ENCODE results near the gene PDE8A.

DNA sequence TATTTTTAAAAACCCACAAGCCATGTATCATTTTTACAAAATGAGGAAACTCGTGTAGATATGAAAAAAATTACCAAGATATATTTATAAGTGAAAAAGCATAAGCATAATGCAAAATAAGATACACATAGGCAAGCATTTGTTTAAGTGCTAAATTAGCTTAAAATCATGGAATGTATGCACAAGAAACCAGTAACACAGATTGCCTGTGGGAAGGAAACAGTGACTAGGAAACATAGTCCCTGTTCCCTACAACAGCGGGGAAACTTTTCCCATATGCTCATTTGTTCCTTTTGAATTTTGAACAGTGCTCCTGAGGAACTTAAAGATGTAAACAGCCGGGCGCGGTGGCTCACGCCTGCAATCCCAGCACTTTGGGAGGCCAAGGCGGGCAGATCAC is 169.5 kb downstream of the PDE8A start:
- TF ChIP-seq, protein P1, sequence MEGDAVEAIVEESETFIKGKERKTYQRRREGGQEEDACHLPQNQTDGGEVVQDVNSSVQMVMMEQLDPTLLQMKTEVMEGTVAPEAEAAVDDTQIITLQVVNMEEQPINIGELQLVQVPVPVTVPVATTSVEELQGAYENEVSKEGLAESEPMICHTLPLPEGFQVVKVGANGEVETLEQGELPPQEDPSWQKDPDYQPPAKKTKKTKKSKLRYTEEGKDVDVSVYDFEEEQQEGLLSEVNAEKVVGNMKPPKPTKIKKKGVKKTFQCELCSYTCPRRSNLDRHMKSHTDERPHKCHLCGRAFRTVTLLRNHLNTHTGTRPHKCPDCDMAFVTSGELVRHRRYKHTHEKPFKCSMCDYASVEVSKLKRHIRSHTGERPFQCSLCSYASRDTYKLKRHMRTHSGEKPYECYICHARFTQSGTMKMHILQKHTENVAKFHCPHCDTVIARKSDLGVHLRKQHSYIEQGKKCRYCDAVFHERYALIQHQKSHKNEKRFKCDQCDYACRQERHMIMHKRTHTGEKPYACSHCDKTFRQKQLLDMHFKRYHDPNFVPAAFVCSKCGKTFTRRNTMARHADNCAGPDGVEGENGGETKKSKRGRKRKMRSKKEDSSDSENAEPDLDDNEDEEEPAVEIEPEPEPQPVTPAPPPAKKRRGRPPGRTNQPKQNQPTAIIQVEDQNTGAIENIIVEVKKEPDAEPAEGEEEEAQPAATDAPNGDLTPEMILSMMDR (IDR thresholded peaks at IDR 0.05; ENCODE audit: extremely low read depth in 1 of 2, insufficient read depth in 1 of 2, low read depth in 1 of 2, low read length in 2 of 2) = no peak
- no peak for TF ChIP-seq POLR2A (IDR thresholded peaks at IDR 0.05; ENCODE audit: low read depth, low read length)
- no peak for TF ChIP-seq FOS (IDR thresholded peaks at IDR 0.05; ENCODE audit: borderline replicate concordance, insufficient read depth, low read length)
- no peak for TF ChIP-seq POLR2AphosphoS5 (IDR thresholded peaks at IDR 0.05; ENCODE audit: insufficient read depth, low read depth, low read length)
